ENCODE data around the gene RPP25. TPM values are rescaled to one million over a fixed set of nuclear protein-coding genes. Genes with fewer than 3 reads are reported as not detected.

The RPP25 gene
- total and polyA plus RNA-seq, 12 donors: 0.83 to 4.6 (median 1.7) TPM

DNA sequence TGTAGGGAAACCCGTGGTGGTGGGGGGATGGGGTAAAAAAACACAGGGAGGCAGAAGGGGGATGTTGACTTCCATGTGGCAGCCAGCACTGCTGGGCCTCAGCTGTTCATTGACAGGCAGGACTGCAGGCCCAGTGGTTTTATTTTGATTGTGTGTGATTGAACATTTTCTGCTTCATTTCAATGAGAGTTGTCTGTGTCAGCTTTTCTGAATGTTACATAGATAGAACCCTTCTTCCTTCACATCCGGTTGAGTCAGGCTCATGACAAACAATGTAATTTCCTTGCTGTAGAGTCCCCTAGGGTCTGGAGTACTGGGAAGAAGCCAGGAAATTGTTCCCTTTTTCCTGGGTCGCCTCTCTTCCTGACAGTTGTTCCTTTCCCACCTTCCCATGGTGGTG is 8.2 kb upstream of the RPP25 start:
- WGBS, 2 donors: 15 to 17% methylated on average over 3 of the region's 3 CpGs
- TF ChIP-seq, protein P1, sequence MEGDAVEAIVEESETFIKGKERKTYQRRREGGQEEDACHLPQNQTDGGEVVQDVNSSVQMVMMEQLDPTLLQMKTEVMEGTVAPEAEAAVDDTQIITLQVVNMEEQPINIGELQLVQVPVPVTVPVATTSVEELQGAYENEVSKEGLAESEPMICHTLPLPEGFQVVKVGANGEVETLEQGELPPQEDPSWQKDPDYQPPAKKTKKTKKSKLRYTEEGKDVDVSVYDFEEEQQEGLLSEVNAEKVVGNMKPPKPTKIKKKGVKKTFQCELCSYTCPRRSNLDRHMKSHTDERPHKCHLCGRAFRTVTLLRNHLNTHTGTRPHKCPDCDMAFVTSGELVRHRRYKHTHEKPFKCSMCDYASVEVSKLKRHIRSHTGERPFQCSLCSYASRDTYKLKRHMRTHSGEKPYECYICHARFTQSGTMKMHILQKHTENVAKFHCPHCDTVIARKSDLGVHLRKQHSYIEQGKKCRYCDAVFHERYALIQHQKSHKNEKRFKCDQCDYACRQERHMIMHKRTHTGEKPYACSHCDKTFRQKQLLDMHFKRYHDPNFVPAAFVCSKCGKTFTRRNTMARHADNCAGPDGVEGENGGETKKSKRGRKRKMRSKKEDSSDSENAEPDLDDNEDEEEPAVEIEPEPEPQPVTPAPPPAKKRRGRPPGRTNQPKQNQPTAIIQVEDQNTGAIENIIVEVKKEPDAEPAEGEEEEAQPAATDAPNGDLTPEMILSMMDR (IDR thresholded peaks at IDR 0.05): no peak
- intact Hi-C loops (cut with DNase I): no loop called here

DNA sequence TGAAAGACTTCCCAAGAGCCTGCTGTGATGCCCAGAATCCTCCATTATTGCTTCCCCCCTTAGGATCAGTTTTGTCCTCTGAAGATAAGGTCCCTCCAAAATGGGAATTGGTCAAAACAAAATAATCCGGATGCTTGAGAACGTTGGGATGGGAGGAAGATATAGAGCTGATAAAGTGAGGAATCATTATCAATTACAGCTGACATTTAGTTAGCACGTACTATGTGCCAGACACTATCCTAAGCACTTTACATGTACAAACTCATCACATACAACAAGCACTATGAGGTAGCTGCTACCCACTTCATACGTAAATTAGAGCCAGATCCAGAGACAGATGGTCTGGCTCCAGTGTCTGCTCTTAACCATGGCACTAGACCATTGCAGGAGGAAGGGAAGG is 6.6 kb upstream of the RPP25 start:
- Histone ChIP-seq H3K9me3 (no peaks in the 10 kb centered on the region), H3K4me3 (no peak overlapping the region), H3K4me1 (peaks cover 0 to 38% (median 12%) of the 10 kb centered on the region in 9 donors), H3K27ac (no peak overlapping the region), H3K27me3 (peaks cover 0 to 23% (median 4%) of the 10 kb centered on the region in 7 donors), H3K36me3 (no peaks in the 10 kb centered on the region)
- ATAC-seq (no peak), DNase-seq (no peak)
- WGBS, 2 donors: 74 to 88% methylated on average over 4 of the region's 4 CpGs
- intact Hi-C loops (cut with DNase I): no loop called here
- TF ChIP-seq, protein P1 (IDR thresholded peaks at IDR 0.05): no peak

More for the DNA sequence above, 8.2 kb upstream of the RPP25 start:
- Histone ChIP-seq H3K9me3 (no peaks in the 10 kb centered on the region), H3K27ac (peak overlapping the region in 4 of 10 donors; percentile 14 to 52 (median 42)), H3K4me1 (peaks cover 0 to 22% (median 5%) of the 10 kb centered on the region in 9 donors), H3K36me3 (no peaks in the 10 kb centered on the region), H3K4me3 (no peak overlapping the region), H3K27me3 (peaks cover 0 to 7% (median 0%) of the 10 kb centered on the region in 7 donors)
- DNase-seq (no peak), ATAC-seq (peak in 6 of 8 donors; percentile 51 to 71 (median 61))

DNA sequence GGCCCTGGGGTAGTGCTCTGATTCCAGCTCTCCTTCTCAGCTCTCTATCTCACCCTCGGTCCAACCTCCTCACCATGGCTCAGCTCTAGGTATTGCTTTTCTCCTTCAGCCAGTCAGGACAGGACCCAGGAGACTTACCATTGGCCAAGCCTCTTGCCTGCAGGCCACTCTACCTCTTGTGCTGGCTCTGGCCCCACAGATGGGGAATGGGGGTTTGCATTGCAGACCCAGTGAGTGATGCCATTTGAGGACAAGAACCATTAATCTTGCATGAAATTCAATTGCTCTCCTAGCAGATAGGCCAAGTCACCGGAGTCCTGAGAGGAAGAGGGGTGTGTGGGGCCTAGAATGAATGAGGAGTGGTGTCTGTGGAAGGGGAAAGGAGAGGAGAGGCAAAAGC is 6.1 kb upstream of the RPP25 start:
- DNase-seq: no peak
- no peak for ATAC-seq
- TF ChIP-seq, protein P1 (IDR thresholded peaks at IDR 0.05): no peak
- Histone ChIP-seq H3K27me3 (peaks cover 0 to 29% (median 10%) of the 10 kb centered on the region in 7 donors), H3K9me3 (no peaks in the 10 kb centered on the region), H3K4me1 (peaks cover 0 to 43% (median 17%) of the 10 kb centered on the region in 9 donors), H3K4me3 (no peak overlapping the region), H3K27ac (no peak overlapping the region), H3K36me3 (no peaks in the 10 kb centered on the region)
- intact Hi-C loops (cut with DNase I): no loop called here
- 59 to 88% methylated on average over 2 of the region's 2 CpGs for WGBS, 2 donors

DNA sequence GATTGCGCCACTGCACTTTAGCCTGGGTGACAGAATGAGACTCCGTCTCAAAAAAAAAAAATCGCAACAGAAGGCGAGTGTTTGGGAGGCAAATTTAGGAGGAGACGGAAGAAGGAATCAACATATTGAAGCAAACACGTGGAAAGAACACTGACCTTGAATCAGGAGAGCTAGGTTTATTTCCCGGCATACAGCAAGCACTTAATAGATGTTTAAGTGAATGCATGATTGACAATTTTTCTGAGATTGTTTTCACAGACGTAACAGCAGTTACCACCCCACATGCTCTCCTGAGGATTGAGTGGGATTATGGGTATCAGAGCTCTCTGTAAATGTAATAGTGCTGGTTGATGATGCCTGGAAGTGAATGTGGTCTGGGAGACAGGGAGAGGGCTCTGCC is 5.6 kb upstream of the RPP25 start:
- Histone ChIP-seq H3K9me3 (no peaks in the 10 kb centered on the region), H3K27ac (no peak overlapping the region), H3K4me1 (peaks cover 0 to 48% (median 18%) of the 10 kb centered on the region in 9 donors), H3K27me3 (peaks cover 0 to 33% (median 14%) of the 10 kb centered on the region in 7 donors), H3K4me3 (no peak overlapping the region), H3K36me3 (no peaks in the 10 kb centered on the region)
- intact Hi-C loops (cut with DNase I): no loop called here
- ATAC-seq: no peak
- TF ChIP-seq, protein P1 (IDR thresholded peaks at IDR 0.05): no peak
- DNase-seq: no peak
- 90 to 93% methylated on average over 8 of the region's 8 CpGs for WGBS, 2 donors
